ENCODE measurements around the gene ARFRP1. TPM values are rescaled to one million over a fixed set of nuclear protein-coding genes. Genes with fewer than 3 reads are reported as not detected.

Gene ARFRP1
- total and polyA plus RNA-seq, 2 of the 4 experiments (the other 2 are of a cell fraction), result 25.3 to 36.6 TPM

DNA sequence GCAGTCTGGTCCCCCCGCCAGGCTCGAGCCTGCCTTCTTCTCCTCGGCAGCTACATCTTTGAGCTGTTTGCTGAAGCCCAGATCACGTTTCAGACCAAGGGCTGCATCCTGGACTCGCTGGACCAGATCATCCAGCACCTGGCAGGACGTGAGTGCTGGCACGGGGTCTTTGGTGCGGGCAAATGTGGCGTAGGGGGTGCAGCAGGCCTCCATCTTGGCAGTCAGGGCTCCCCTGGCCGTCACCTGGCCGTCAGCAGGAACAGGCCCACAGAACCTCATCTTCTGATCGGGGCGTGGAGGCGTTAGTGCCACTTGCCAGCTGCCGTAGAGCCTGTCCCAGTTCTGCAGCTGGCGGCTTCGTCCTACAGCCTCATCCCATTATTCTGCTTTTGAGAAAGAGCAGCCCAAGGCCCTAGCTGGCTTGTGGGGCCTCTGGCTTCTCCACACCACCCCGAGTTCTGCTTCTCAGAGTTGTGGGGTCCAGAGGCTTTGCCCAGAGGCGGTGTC, 27.9 kb downstream of the ARFRP1 start:
- Histone ChIP-seq H3K9me3 (ENCODE audit: control insufficient read depth, insufficient read depth, low read length) (no peaks in the 10 kb centered on the region), H3K9me1 (ENCODE audit: insufficient read depth, low read length) (peaks cover 13% of the 10 kb centered on the region), H2AFZ (replicated peaks; ENCODE audit: low read length, poor library complexity) (no peak overlapping the region), H2BK15ac (ENCODE audit: low read depth, low read length) (no peak overlapping the region), H4K5ac (ENCODE audit: low read depth, low read length) (no peak overlapping the region), H4K20me1 (ENCODE audit: insufficient read depth, low read length) (no peaks in the 10 kb centered on the region), H4K8ac (ENCODE audit: low read depth in 2 of 2, low read length in 2 of 2) (no peak overlapping the region), H3K4me2 (ENCODE audit: low read depth, low read length) (no peak overlapping the region), H2BK120ac (ENCODE audit: low read depth, low read length) (no peak overlapping the region), H3K4me3 (ENCODE audit: insufficient read depth, low read depth, low read length) (no peak overlapping the region), H3K36me3 (ENCODE audit: control insufficient read depth, insufficient read depth, low read length) (peaks cover 35% of the 10 kb centered on the region), H2BK5ac (ENCODE audit: low read depth, low read length, poor library complexity, severe bottlenecking) (no peak overlapping the region), H3K27ac (ENCODE audit: insufficient read depth, low read length) (no peak overlapping the region), H3K27me3 (ENCODE audit: control insufficient read depth, insufficient read depth, low read length) (no peaks in the 10 kb centered on the region), H3K18ac (ENCODE audit: low read depth, low read length) (no peak overlapping the region), H3K4ac (ENCODE audit: low read depth, low read length) (no peak overlapping the region), H4K91ac (ENCODE audit: insufficient read depth, low read depth, low read length) (no peak overlapping the region), H3K4me1 (ENCODE audit: control insufficient read depth, insufficient read depth, low read length) (peaks cover 16% of the 10 kb centered on the region), H2BK20ac (ENCODE audit: low read depth, low read length) (no peak overlapping the region), H2AK5ac (ENCODE audit: low read depth, low read length) (no peak overlapping the region), H3K56ac (ENCODE audit: extremely low read depth, insufficient read depth, low read length) (no peak overlapping the region), H3K79me1 (ENCODE audit: low read depth in 1 of 2, low read length in 2 of 2) (peaks cover 10 to 29% of the 10 kb centered on the region in 2 experiments), H3K9ac (ENCODE audit: low read depth, low read length) (no peak overlapping the region), H3K23ac (ENCODE audit: low read depth, low read length) (no peak overlapping the region), H2AK9ac (replicated peaks; ENCODE audit: low read depth, low read length, poor library complexity) (peak overlapping the region; percentile 13), H3K14ac (replicated peaks; ENCODE audit: low read depth, low read length) (no peak overlapping the region)
- ATAC-seq (ENCODE audit: low read depth), result no peak
- intact Hi-C loops (cut with micrococcal nuclease) (no loop called here), in situ Hi-C loops (cut with MboI; ENCODE audit: low sequenced_read_pairs) (no loop called here), dilution Hi-C loops (cut with HindIII; ENCODE audit: low sequenced_read_pairs, unreplicated experiment) (no loop called here)
- no peak for DNase-seq
- ChIA-PET POLR2A (ENCODE audit: unreplicated experiment) (no interaction called here), CTCF (no interaction called here)
- TF ChIP-seq RFX5 (IDR thresholded peaks at IDR 0.05; ENCODE audit: low read depth, low read length) (no peak), MAFK (IDR thresholded peaks at IDR 0.05; ENCODE audit: low read depth, low read length) (no peak), CEBPB (IDR thresholded peaks at IDR 0.05; ENCODE audit: low read depth, low read length) (no peak), POLR2A (IDR thresholded peaks at IDR 0.05; ENCODE audit: low read depth, low read length) (no peak), SMC3 (IDR thresholded peaks at IDR 0.05; ENCODE audit: low read depth, low read length) (no peak), RAD21 (IDR thresholded peaks at IDR 0.05; ENCODE audit: low read length) (no peak)
- no TSS peak for BruUV-seq (replicated peaks)
- WGBS, 2 experiments (ENCODE audit: extremely low coverage in 2 of 2, insufficient read length in 1 of 2), result 92% methylated on average over 9 of the region's 19 CpGs; no CpG with 5 or more reads in 1 of the 2 experiments
